SK-N-SH treated with all-trans-retinoic acid at 6 μM for 48 hours (cell line): ENCODE results near the gene XRN2.
A peak's percentile ranks its signal among the peaks of the same experiment; 100 is the strongest.

Experiments used
- BACH2 ChIP-seq: fragments of 250-450 bp; sonication (Bioruptor Pico); IDR thresholded peaks from 2 replicates; pipeline ENCODE4 v1.9.0; 2021; ENCODE audit warnings: mild to moderate bottlenecking, borderline replicate concordance
- CSDC2 ChIP-seq: fragments of 250-450 bp; sonication (Bioruptor Pico); IDR thresholded peaks from 2 replicates; pipeline ENCODE4 v1.5.0; 2020; ENCODE audit warnings: mild to moderate bottlenecking, moderate library complexity
- ESRRG ChIP-seq: fragments of 250-450 bp; sonication (Bioruptor Pico); IDR thresholded peaks from 2 replicates; pipeline ENCODE4 v1.6.1; 2021; ENCODE audit warnings: mild to moderate bottlenecking
- ISL1 ChIP-seq: fragments of 250-450 bp; sonication (Bioruptor Pico); IDR thresholded peaks from 2 replicates; pipeline ENCODE4 v2.1.2; 2022; ENCODE audit warnings: mild to moderate bottlenecking, moderate library complexity
- PPARA ChIP-seq: fragments of 250-450 bp; sonication (Bioruptor Pico); IDR thresholded peaks from 2 replicates; pipeline ENCODE4 v1.5.0; 2020; ENCODE audit warnings: mild to moderate bottlenecking, borderline replicate concordance
- RARB ChIP-seq: fragments of 250-450 bp; sonication (Bioruptor Pico); IDR thresholded peaks from 2 replicates; pipeline ENCODE4 v1.8.0; 2021; ENCODE audit warnings: mild to moderate bottlenecking, moderate library complexity
- TOX ChIP-seq: fragments of 250-450 bp; sonication (Bioruptor Pico); IDR thresholded peaks from 2 replicates; pipeline ENCODE4 v1.8.0; 2021; ENCODE audit warnings: mild to moderate bottlenecking, moderate library complexity, borderline replicate concordance
- ZC3H10 ChIP-seq: fragments of 250-450 bp; sonication (Bioruptor Pico); IDR thresholded peaks from 2 replicates; pipeline ENCODE4 v1.5.1; 2021; ENCODE audit warnings: mild to moderate bottlenecking, moderate library complexity
- ZFP3 ChIP-seq: fragments of 250-450 bp; sonication (Bioruptor Pico); IDR thresholded peaks from 2 replicates; pipeline ENCODE4 v1.5.0; 2020; ENCODE audit warnings: mild to moderate bottlenecking, moderate library complexity
- ZFP30 ChIP-seq: fragments of 450-650 bp; formaldehyde crosslinking; IDR thresholded peaks from 2 replicates; pipeline ENCODE4 v1.5.0; 2022; ENCODE audit warnings: mild to moderate bottlenecking, moderate library complexity
- ZNF565 ChIP-seq: fragments of 450-650 bp; formaldehyde crosslinking; conservative IDR thresholded peaks from 2 replicates; pipeline ENCODE4 v1.5.0; 2020; ENCODE audit warnings: low read depth, mild to moderate bottlenecking, moderate library complexity
- TF ChIP-seq, protein P1 (sequence below): fragments of 250-450 bp; sonication (Bioruptor Pico); IDR thresholded peaks from 2 replicates; pipeline ENCODE4 v1.8.0; 2020; ENCODE audit warnings: mild to moderate bottlenecking, moderate library complexity, borderline replicate concordance
- TF ChIP-seq, protein P2 (sequence below): fragments of 250-450 bp; sonication (Bioruptor Pico); IDR thresholded peaks from 2 replicates; pipeline ENCODE4 v1.5.1; 2020; ENCODE audit warnings: low read depth, mild to moderate bottlenecking, moderate library complexity
- TF ChIP-seq, protein P3 (sequence below): fragments of 250-450 bp; sonication (Bioruptor Pico); IDR thresholded peaks from 2 replicates; pipeline ENCODE4 v1.5.1; 2021; ENCODE audit warnings: mild to moderate bottlenecking, moderate library complexity

DNA sequence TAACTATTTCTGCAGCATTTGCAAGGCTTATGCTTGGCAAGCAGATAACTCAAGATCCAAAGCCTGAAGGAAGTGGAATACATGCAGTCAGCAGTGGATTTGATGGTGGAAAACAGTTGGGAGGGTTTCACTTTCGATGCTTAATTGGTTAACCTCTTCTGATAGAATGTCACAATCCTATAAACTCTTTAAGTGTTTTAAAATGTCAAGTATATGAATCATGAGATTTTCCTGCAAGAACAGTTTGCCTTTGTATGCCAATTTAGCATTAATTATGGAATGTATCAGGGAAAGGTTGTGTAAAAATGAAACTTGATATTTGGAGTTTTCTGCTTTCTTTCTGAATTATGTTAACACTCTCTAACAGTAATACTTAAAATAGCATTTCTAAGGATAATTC, 57.6 kb downstream of the XRN2 start:
- TF ChIP-seq ZFP30 (CRISPR knock-in tag) = no peak
- no peak for TF ChIP-seq TOX (CRISPR knock-in tag)
- TF ChIP-seq PPARA (CRISPR knock-in tag) = no peak
- TF ChIP-seq, protein P1, sequence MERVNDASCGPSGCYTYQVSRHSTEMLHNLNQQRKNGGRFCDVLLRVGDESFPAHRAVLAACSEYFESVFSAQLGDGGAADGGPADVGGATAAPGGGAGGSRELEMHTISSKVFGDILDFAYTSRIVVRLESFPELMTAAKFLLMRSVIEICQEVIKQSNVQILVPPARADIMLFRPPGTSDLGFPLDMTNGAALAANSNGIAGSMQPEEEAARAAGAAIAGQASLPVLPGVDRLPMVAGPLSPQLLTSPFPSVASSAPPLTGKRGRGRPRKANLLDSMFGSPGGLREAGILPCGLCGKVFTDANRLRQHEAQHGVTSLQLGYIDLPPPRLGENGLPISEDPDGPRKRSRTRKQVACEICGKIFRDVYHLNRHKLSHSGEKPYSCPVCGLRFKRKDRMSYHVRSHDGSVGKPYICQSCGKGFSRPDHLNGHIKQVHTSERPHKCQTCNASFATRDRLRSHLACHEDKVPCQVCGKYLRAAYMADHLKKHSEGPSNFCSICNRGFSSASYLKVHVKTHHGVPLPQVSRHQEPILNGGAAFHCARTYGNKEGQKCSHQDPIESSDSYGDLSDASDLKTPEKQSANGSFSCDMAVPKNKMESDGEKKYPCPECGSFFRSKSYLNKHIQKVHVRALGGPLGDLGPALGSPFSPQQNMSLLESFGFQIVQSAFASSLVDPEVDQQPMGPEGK (CRISPR knock-in tag) = no peak
- no peak for TF ChIP-seq ESRRG (CRISPR knock-in tag)
- TF ChIP-seq BACH2 (CRISPR knock-in tag) = no peak
- TF ChIP-seq ZFP3 (CRISPR knock-in tag) = no peak
- 0 out of 2 replicates have a peak, but pooled peaks have one; percentile 10 for TF ChIP-seq ISL1 (CRISPR knock-in tag)
- no peak for TF ChIP-seq ZC3H10
- TF ChIP-seq RARB = no peak
- no peak for TF ChIP-seq CSDC2 (CRISPR knock-in tag)
- TF ChIP-seq, protein P2, sequence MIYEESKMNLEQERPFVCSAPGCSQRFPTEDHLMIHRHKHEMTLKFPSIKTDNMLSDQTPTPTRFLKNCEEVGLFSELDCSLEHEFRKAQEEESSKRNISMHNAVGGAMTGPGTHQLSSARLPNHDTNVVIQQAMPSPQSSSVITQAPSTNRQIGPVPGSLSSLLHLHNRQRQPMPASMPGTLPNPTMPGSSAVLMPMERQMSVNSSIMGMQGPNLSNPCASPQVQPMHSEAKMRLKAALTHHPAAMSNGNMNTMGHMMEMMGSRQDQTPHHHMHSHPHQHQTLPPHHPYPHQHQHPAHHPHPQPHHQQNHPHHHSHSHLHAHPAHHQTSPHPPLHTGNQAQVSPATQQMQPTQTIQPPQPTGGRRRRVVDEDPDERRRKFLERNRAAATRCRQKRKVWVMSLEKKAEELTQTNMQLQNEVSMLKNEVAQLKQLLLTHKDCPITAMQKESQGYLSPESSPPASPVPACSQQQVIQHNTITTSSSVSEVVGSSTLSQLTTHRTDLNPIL (CRISPR knock-in tag) = no peak
- TF ChIP-seq, protein P3, sequence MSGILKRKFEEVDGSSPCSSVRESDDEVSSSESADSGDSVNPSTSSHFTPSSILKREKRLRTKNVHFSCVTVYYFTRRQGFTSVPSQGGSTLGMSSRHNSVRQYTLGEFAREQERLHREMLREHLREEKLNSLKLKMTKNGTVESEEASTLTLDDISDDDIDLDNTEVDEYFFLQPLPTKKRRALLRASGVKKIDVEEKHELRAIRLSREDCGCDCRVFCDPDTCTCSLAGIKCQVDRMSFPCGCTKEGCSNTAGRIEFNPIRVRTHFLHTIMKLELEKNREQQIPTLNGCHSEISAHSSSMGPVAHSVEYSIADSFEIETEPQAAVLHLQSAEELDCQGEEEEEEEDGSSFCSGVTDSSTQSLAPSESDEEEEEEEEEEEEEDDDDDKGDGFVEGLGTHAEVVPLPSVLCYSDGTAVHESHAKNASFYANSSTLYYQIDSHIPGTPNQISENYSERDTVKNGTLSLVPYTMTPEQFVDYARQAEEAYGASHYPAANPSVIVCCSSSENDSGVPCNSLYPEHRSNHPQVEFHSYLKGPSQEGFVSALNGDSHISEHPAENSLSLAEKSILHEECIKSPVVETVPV (CRISPR knock-in tag) = no peak
- no peak for TF ChIP-seq ZNF565
